HG02763 (cell line): ENCODE data around the gene ST7L.

Experiments
- ATAC-seq: cut with Tn5 transposase; IDR thresholded peaks from one replicate; pipeline ENCODE4 v1.9.1; 2021; ENCODE audit warnings: mild to moderate bottlenecking, moderate library complexity; ENCODE audit not compliant: unreplicated experiment

The ST7L gene

GRCh38 chr1:112517231-112517630 lies 101.7 kb downstream of the ST7L start:
- no peak for ATAC-seq

GRCh38 chr1:112516141-112516540 lies 102.8 kb downstream of the ST7L start:
- no peak for ATAC-seq

GRCh38 chr1:112515311-112516009 lies 103.5 kb downstream of the ST7L start:
- ATAC-seq: no peak

GRCh38 chr1:112514901-112515300 lies 104.0 kb downstream of the ST7L start:
- no peak for ATAC-seq

GRCh38 chr1:112513112-112513870 lies 105.7 kb downstream of the ST7L start:
- no peak for ATAC-seq

GRCh38 chr1:112511897-112512296 lies 107.0 kb downstream of the ST7L start:
- ATAC-seq: no peak

- no peak for ATAC-seq
Observed at GRCh38 chr1:112510340-112510739, 108.6 kb downstream of the ST7L start.

- ATAC-seq: no peak
Observed at GRCh38 chr1:112509660-112510178, 109.2 kb downstream of the ST7L start.

- no peak for ATAC-seq
Observed at GRCh38 chr1:112509005-112509659, 109.8 kb downstream of the ST7L start.

- ATAC-seq: no peak
Observed at GRCh38 chr1:112508278-112509004, 110.5 kb downstream of the ST7L start, which contains the start of gene WNT2B. Gene WNT2B, plus strand, starts transcription at chr1:112508965. Its CDS starts 298 bp downstream, at chr1:112509263.

- no peak for ATAC-seq
Observed at GRCh38 chr1:112507921-112508277, 111.0 kb downstream of the ST7L start.

GRCh38 chr1:112507336-112507735 lies 111.6 kb downstream of the ST7L start:
- ATAC-seq: no peak

- no peak for ATAC-seq
Observed at GRCh38 chr1:112506731-112507130, 112.2 kb downstream of the ST7L start.

- no peak for ATAC-seq
Observed at GRCh38 chr1:112506306-112506705, 112.6 kb downstream of the ST7L start.

GRCh38 chr1:112505878-112506277 lies 113.1 kb downstream of the ST7L start:
- ATAC-seq: no peak

GRCh38 chr1:112505400-112505785 lies 113.5 kb downstream of the ST7L start:
- ATAC-seq: no peak

- no peak for ATAC-seq
Observed at GRCh38 chr1:112504661-112505399, 114.1 kb downstream of the ST7L start.

GRCh38 chr1:112504001-112504660 lies 114.8 kb downstream of the ST7L start:
- ATAC-seq: no peak

GRCh38 chr1:112502826-112503225 lies 116.1 kb downstream of the ST7L start:
- ATAC-seq: no peak
